ENCODE results near the gene WTIP.

DNA sequence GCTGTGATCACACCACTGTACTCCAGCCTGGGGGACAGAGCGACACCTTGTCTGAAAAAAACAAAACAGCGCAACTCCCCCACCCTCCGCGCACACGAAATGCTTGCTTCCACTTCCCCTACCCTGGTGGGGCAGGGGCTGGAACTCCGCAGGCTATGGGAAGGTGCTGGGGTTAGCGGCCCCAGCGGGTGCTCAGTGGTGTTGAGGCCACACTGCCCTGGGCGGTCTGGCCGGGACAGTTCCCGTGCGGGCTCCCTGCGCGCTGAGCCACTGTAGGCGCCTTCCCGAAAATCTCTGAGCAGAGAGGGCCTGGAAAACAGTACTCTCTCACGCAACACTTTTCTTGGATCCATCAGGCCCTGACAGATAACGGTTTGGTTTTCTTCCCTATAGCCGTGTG, 1.1 kb upstream of the WTIP start:
- TF ChIP-seq, protein P1, sequence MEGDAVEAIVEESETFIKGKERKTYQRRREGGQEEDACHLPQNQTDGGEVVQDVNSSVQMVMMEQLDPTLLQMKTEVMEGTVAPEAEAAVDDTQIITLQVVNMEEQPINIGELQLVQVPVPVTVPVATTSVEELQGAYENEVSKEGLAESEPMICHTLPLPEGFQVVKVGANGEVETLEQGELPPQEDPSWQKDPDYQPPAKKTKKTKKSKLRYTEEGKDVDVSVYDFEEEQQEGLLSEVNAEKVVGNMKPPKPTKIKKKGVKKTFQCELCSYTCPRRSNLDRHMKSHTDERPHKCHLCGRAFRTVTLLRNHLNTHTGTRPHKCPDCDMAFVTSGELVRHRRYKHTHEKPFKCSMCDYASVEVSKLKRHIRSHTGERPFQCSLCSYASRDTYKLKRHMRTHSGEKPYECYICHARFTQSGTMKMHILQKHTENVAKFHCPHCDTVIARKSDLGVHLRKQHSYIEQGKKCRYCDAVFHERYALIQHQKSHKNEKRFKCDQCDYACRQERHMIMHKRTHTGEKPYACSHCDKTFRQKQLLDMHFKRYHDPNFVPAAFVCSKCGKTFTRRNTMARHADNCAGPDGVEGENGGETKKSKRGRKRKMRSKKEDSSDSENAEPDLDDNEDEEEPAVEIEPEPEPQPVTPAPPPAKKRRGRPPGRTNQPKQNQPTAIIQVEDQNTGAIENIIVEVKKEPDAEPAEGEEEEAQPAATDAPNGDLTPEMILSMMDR (IDR thresholded peaks at IDR 0.05; ENCODE audit: insufficient read depth, low read length, poor library complexity, severe bottlenecking): no peak
- TF ChIP-seq EZH2phosphoT487 (conservative IDR thresholded peaks at IDR 0.05; ENCODE audit: low read length): no peak

All from SU-DHL-6 (cell line).